Smooth muscle cell (in vitro differentiated cells): ENCODE results near the gene SYNE2. TPM values are rescaled to one million over a fixed set of nuclear protein-coding genes. Genes with fewer than 3 reads are reported as not detected.
"Not testable (repeated sequence)": the region's sequence is repeated elsewhere in the genome, so short reads cannot be mapped to it uniquely, and the experiment has no call there.

Experiments
- DNase-seq: peaks from one replicate; lab custom pipeline; 2025; ENCODE audit not compliant: unreplicated experiment; lab: John Stamatoyannopoulos, UW
- H2AFZ ChIP-seq: fragments of 200-600 bp; sonication (generic); 2 replicates; pipeline ENCODE4 v1.6.0; 2016; ENCODE audit warnings: antibody characterized with exemption, low read depth, mild to moderate bottlenecking
- H3F3A ChIP-seq: fragments of 200-600 bp; sonication (generic); 2 replicates; pipeline ENCODE4 v1.6.0; 2017; ENCODE audit warnings: antibody characterized with exemption, low read depth
- H3K27ac ChIP-seq: fragments of 200-600 bp; sonication (generic); 2 replicates; pipeline ENCODE4 v1.5.1; 2016; ENCODE audit warnings: low read depth, mild to moderate bottlenecking
- H3K27me3 ChIP-seq: fragments of 200-600 bp; sonication (generic); 2 replicates; pipeline ENCODE4 v1.6.1; 2016; ENCODE audit warnings: low read depth, mild to moderate bottlenecking
- H3K36me3 ChIP-seq: fragments of 200-600 bp; sonication (generic); 2 replicates; pipeline ENCODE4 v1.5.1; 2016; ENCODE audit warnings: low read depth
- H3K4me1 ChIP-seq: fragments of 200-600 bp; sonication (generic); 2 replicates; pipeline ENCODE4 v1.5.1; 2016; ENCODE audit warnings: low read depth
- H3K4me2 ChIP-seq: fragments of 200-600 bp; sonication (generic); 2 replicates; pipeline ENCODE4 v1.6.0; 2016; ENCODE audit warnings: mild to moderate bottlenecking
- H3K4me3 ChIP-seq: fragments of 200-600 bp; sonication (generic); 2 replicates; pipeline ENCODE4 v1.5.1; 2016; ENCODE audit warnings: mild to moderate bottlenecking
- H3K79me2 ChIP-seq: fragments of 200-600 bp; sonication (generic); 2 replicates; pipeline ENCODE4 v1.6.0; 2016; ENCODE audit warnings: low read depth, mild to moderate bottlenecking
- H3K9ac ChIP-seq: fragments of 200-600 bp; sonication (generic); 2 replicates; pipeline ENCODE4 v1.6.0; 2016; ENCODE audit warnings: low read depth
- H3K9me3 ChIP-seq: fragments of 200-600 bp; sonication (generic); replicated peaks from 2 replicates; pipeline ENCODE4 v1.5.1; 2016; ENCODE audit warnings: low read depth
- H4K20me1 ChIP-seq: fragments of 200-600 bp; sonication (generic); 2 replicates; pipeline ENCODE4 v1.6.0; 2016; ENCODE audit warnings: low read depth
- WGBS: methylation state at CpG from one replicate; pipeline ENCODE4 v1.1.7; 2016; ENCODE audit warnings: low lambda C conversion rate; 5-methylcytosine and 5-hydroxymethylcytosine counted together
- polyA plus RNA-seq: library from polyadenylated mRNA; unstranded; fragments of >200 nt; fragmentation: Nextera tagmentation; extraction: Ambion mirVana; gene quantifications from 2 replicates; pipeline ENCODE4 v1.2.1, GENCODE V29; 2016
- total RNA-seq: library from RNA; depleted of rRNA; stranded (reverse); fragments of >200 nt; gene quantifications from 2 replicates; pipeline ENCODE4 v1.2.3, GENCODE V29; 2014
- TF ChIP-seq, protein P1 (sequence below): fragments of 200-600 bp; sonication (generic); IDR thresholded peaks from 2 replicates; pipeline ENCODE4 v1.5.1; 2017; ENCODE audit warnings: borderline replicate concordance, mild to moderate bottlenecking, antibody characterized with exemption; ENCODE audit not compliant: insufficient read depth, poor library complexity, severe bottlenecking

The SYNE2 gene
- total and polyA plus RNA-seq, 2 experiments from 2014 or later: 4.8 to 20.9 TPM

GRCh38 chr14:64170181-64170580, 317.4 kb downstream of the SYNE2 start:
- Histone ChIP-seq H3K9me3 (no peaks in the 10 kb centered on the region), H3K4me2 (no peak overlapping the region), H4K20me1 (no peaks in the 10 kb centered on the region), H3K27me3 (no peaks in the 10 kb centered on the region), H3K4me3 (no peak overlapping the region), H2AFZ (no peak overlapping the region), H3K36me3 (no peaks in the 10 kb centered on the region), H3K9ac (no peak overlapping the region), H3F3A (no peaks in the 10 kb centered on the region), H3K4me1 (no peaks in the 10 kb centered on the region), H3K79me2 (no peaks in the 10 kb centered on the region), H3K27ac (no peak overlapping the region)
- no peak for DNase-seq
- TF ChIP-seq, protein P1, sequence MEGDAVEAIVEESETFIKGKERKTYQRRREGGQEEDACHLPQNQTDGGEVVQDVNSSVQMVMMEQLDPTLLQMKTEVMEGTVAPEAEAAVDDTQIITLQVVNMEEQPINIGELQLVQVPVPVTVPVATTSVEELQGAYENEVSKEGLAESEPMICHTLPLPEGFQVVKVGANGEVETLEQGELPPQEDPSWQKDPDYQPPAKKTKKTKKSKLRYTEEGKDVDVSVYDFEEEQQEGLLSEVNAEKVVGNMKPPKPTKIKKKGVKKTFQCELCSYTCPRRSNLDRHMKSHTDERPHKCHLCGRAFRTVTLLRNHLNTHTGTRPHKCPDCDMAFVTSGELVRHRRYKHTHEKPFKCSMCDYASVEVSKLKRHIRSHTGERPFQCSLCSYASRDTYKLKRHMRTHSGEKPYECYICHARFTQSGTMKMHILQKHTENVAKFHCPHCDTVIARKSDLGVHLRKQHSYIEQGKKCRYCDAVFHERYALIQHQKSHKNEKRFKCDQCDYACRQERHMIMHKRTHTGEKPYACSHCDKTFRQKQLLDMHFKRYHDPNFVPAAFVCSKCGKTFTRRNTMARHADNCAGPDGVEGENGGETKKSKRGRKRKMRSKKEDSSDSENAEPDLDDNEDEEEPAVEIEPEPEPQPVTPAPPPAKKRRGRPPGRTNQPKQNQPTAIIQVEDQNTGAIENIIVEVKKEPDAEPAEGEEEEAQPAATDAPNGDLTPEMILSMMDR: no peak
- WGBS: 98% methylated on average over 8 of the region's 8 CpGs

DNA sequence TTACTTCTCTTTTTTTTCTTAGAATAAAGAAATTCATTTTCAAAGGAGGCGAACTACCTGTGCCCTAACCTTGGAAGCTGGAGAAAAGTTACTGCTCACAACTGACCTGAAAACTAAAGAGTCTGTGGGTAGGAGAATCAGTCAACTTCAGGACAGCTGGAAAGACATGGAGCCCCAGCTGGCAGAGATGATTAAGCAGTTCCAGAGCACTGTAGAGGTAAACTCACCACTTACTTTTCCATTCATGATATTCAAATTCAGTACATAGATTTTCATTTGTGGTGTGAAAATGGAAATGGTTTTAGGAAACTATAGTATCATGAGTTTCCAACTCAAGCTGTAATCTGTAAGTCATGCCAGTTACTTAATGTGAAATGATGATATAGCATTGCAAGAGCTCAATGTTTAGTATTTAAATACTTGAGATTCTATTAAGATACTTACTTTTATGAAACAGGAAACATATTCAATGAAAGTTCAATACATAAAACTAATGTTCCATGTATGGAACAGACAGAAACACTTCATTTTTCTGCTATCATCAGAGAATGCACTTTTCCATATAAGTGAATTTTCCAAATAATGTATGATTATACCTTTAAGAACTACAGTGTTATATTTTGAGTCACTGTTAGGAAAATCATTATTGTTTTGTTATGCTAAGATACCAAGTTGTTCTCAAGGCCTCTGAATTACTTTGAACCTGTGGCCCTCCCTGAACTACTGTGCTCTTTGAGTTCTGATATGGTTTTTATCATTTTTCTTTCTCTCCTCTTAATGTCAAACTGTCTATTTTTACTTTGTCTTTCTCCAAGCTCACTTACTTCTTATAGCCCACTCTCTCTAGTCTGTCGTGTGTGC, 322.3 kb downstream of the SYNE2 start:
- Histone ChIP-seq H4K20me1 (no peaks in the 10 kb centered on the region), H3F3A (no peaks in the 10 kb centered on the region), H3K9me3 (no peaks in the 10 kb centered on the region), H2AFZ (no peak overlapping the region), H3K4me3 (no peak overlapping the region), H3K27ac (no peak overlapping the region), H3K36me3 (no peaks in the 10 kb centered on the region), H3K4me2 (no peak overlapping the region), H3K9ac (no peak overlapping the region), H3K79me2 (no peaks in the 10 kb centered on the region), H3K27me3 (no peaks in the 10 kb centered on the region), H3K4me1 (no peaks in the 10 kb centered on the region)
- no peak for DNase-seq
- 97% methylated on average over 2 of the region's 2 CpGs for WGBS
- TF ChIP-seq, protein P1: no peak

GRCh38 chr14:64176330-64176729, 323.5 kb downstream of the SYNE2 start:
- no peak overlapping the region for H3K27ac ChIP-seq
- no peak for DNase-seq
- H2AFZ ChIP-seq: no peak overlapping the region
- no peaks in the 10 kb centered on the region for H3K9me3 ChIP-seq
- H3K79me2 ChIP-seq: no peaks in the 10 kb centered on the region
- no peak overlapping the region for H3K9ac ChIP-seq
- no peaks in the 10 kb centered on the region for H3F3A ChIP-seq
- TF ChIP-seq, protein P1: no peak
- no peaks in the 10 kb centered on the region for H4K20me1 ChIP-seq
- H3K36me3 ChIP-seq: no peaks in the 10 kb centered on the region
- H3K4me3 ChIP-seq: no peak overlapping the region
- H3K4me2 ChIP-seq: no peak overlapping the region
- 91% methylated on average over 2 of the region's 2 CpGs for WGBS
- H3K27me3 ChIP-seq: no peaks in the 10 kb centered on the region
- no peaks in the 10 kb centered on the region for H3K4me1 ChIP-seq

DNA sequence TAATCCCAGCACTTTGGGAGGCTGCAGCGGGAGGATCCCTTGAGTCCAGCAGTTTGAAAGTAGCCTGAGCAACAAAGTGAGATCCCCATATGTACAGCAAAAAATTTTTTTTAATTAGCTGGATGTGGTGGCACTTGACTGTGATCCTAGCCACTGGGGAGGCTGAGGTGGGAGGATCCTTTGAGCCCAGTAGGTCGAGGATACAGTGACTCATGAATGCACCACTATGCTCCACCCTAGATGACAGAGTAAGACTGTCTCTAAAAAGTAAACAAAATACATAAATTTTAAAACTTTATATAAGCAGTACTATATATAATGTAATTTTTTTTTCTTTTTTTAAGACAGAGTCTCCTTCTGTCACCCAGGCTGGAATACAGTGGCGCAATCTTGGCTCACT, 326.0 kb downstream of the SYNE2 start:
- Histone ChIP-seq H3K27me3 (no peaks in the 10 kb centered on the region), H3K36me3 (no peaks in the 10 kb centered on the region), H3K4me2 (no peak overlapping the region), H2AFZ (no peak overlapping the region), H3K4me1 (no peaks in the 10 kb centered on the region), H3K79me2 (no peaks in the 10 kb centered on the region), H3K27ac (no peak overlapping the region), H3K4me3 (no peak overlapping the region), H3K9ac (no peak overlapping the region), H3K9me3 (no peaks in the 10 kb centered on the region), H4K20me1 (no peaks in the 10 kb centered on the region), H3F3A (no peaks in the 10 kb centered on the region)
- WGBS: 87% methylated on average over 3 of the region's 3 CpGs
- TF ChIP-seq, protein P1: no peak
- DNase-seq: no peak

DNA sequence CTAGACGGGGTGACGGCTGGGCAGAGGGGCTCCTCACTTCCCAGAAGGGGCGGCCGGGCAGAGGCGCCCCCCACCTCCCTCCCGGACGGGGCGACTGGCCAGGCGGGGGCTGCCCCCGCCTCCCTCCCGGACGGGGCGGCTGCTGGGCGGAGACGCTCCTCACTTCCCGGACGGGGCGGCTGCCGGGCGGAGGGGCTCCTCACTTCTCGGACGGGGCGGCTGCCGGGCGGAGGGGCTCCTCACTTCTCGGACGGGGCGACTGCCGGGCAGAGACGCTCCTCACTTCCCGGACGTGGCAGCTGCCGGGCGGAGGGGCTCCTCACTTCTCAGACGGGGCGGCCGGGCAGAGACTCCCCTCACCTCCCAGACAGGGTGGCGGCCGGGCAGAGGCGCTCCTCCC, 330.1 kb downstream of the SYNE2 start:
- not testable (repeated sequence) for H3K79me2 ChIP-seq, H3K4me3 ChIP-seq, H3K9ac ChIP-seq, H2AFZ ChIP-seq, H3K27me3 ChIP-seq, H4K20me1 ChIP-seq, H3K4me1 ChIP-seq, DNase-seq, H3K9me3 ChIP-seq, H3K27ac ChIP-seq, H3K36me3 ChIP-seq, H3F3A ChIP-seq, H3K4me2 ChIP-seq
- WGBS: 98% methylated on average over 20 of the region's 40 CpGs
